ENCODE measurements around the gene ACOX3.

GRCh38 chr4:8384397-8385060, 56.0 kb downstream of the ACOX3 start:
- TF ChIP-seq, protein P1, sequence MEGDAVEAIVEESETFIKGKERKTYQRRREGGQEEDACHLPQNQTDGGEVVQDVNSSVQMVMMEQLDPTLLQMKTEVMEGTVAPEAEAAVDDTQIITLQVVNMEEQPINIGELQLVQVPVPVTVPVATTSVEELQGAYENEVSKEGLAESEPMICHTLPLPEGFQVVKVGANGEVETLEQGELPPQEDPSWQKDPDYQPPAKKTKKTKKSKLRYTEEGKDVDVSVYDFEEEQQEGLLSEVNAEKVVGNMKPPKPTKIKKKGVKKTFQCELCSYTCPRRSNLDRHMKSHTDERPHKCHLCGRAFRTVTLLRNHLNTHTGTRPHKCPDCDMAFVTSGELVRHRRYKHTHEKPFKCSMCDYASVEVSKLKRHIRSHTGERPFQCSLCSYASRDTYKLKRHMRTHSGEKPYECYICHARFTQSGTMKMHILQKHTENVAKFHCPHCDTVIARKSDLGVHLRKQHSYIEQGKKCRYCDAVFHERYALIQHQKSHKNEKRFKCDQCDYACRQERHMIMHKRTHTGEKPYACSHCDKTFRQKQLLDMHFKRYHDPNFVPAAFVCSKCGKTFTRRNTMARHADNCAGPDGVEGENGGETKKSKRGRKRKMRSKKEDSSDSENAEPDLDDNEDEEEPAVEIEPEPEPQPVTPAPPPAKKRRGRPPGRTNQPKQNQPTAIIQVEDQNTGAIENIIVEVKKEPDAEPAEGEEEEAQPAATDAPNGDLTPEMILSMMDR (conservative IDR thresholded peaks at IDR 0.05), result no peak
- TF ChIP-seq ZFX (IDR thresholded peaks at IDR 0.05), result no peak
